Fibroblast of villous mesenchyme (primary cell): ENCODE measurements around the gene TMEM220. TPM values are rescaled to one million over a fixed set of nuclear protein-coding genes. Genes with fewer than 3 reads are reported as not detected.

Source experiments
- DNase-seq: peaks from one replicate; pipeline ENCODE4 v3.0.0-alpha.2; 2010; ENCODE audit warnings: low read depth
- H3K4me3 ChIP-seq: 2 replicates; pipeline ENCODE4 v1.5.1; 2011; ENCODE audit warnings: low read depth, mild to moderate bottlenecking, low read length
- CTCF ChIP-seq: IDR thresholded peaks from 2 replicates; pipeline ENCODE4 v1.5.1; 2012; ENCODE audit warnings: low read depth, mild to moderate bottlenecking, low read length; ENCODE audit not compliant: insufficient read depth
- total RNA-seq: library from RNA; depleted of rRNA; stranded (reverse); fragments of >200 nt; gene quantifications from 2 replicates; pipeline ENCODE4 v1.2.3, GENCODE V29; 2012

The TMEM220 gene
- total RNA-seq, 1 donor = 2.6 TPM

- DNase-seq = no peak
- H3K4me3 ChIP-seq = no peak overlapping the region
- TF ChIP-seq CTCF = no peak
Observed at GRCh38 chr17:10756185-10756584, 26.4 kb upstream of the TMEM220 start.

GRCh38 chr17:10755592-10756127 lies 25.8 kb upstream of the TMEM220 start:
- TF ChIP-seq CTCF = no peak
- no peak for DNase-seq
- no peak overlapping the region for H3K4me3 ChIP-seq

GRCh38 chr17:10754861-10755591 lies 25.2 kb upstream of the TMEM220 start:
- H3K4me3 ChIP-seq = no peak overlapping the region
- no peak for DNase-seq
- no peak for TF ChIP-seq CTCF

GRCh38 chr17:10754109-10754508 lies 24.3 kb upstream of the TMEM220 start:
- TF ChIP-seq CTCF = peak; percentile 37
- peak; percentile 28 for DNase-seq
- H3K4me3 ChIP-seq = no peak overlapping the region

GRCh38 chr17:10752696-10753095 lies 22.9 kb upstream of the TMEM220 start:
- H3K4me3 ChIP-seq = no peak overlapping the region
- no peak for TF ChIP-seq CTCF
- DNase-seq = no peak

GRCh38 chr17:10751563-10751962 lies 21.7 kb upstream of the TMEM220 start:
- no peak for TF ChIP-seq CTCF
- no peak overlapping the region for H3K4me3 ChIP-seq
- DNase-seq = no peak
